Stimulated activated CD8-positive, alpha-beta memory T cell treated with anti-CD3 and anti-CD28 coated beads, Interleukin-7, amount 100 ng/mL, for 24 hours (primary cell): ENCODE data around the gene MIA.
"Not testable (repeated sequence)": the region's sequence is repeated elsewhere in the genome, so short reads cannot be mapped to it uniquely, and the experiment has no call there.

Experiments
- DNase-seq: peaks from one replicate; pipeline ENCODE4 v3.0.0-alpha.2; 2020; ENCODE audit warnings: low read depth

Gene MIA

GRCh38 chr19:40780582-40780981, 5.3 kb downstream of the MIA start:
- DNase-seq, result no peak

GRCh38 chr19:40781140-40781539, 5.8 kb downstream of the MIA start:
- no peak for DNase-seq

- no peak for DNase-seq
Observed at GRCh38 chr19:40783711-40784110, 8.4 kb downstream of the MIA start.

GRCh38 chr19:40784146-40784545, 8.8 kb downstream of the MIA start:
- not testable (repeated sequence) for DNase-seq

GRCh38 chr19:40785526-40785925, 10.2 kb downstream of the MIA start:
- DNase-seq, result no peak

GRCh38 chr19:40786060-40787037, 11.0 kb downstream of the MIA start:
- DNase-seq, result no peak

GRCh38 chr19:40791349-40791748, 16.0 kb downstream of the MIA start:
- no peak for DNase-seq

GRCh38 chr19:40791996-40792395, 16.7 kb downstream of the MIA start:
- DNase-seq, result no peak

GRCh38 chr19:40797166-40797962, 22.0 kb downstream of the MIA start:
- DNase-seq, result no peak

GRCh38 chr19:40797963-40798682, 22.8 kb downstream of the MIA start:
- DNase-seq, result no peak

- DNase-seq, result peak; percentile 100
Observed at GRCh38 chr19:40798683-40799557, 23.6 kb downstream of the MIA start, which contains the start of gene EGLN2. Gene EGLN2, plus strand, starts transcription at chr19:40799191. Its CDS starts 1,382 bp downstream, at chr19:40800573.

GRCh38 chr19:40799558-40800338, 24.4 kb downstream of the MIA start:
- no peak for DNase-seq

GRCh38 chr19:40800339-40800996, 25.1 kb downstream of the MIA start:
- no peak for DNase-seq

GRCh38 chr19:40800997-40801377, 25.7 kb downstream of the MIA start:
- no peak for DNase-seq

GRCh38 chr19:40801426-40802299, 26.3 kb downstream of the MIA start:
- DNase-seq, result no peak

GRCh38 chr19:40802300-40803169, 27.2 kb downstream of the MIA start:
- DNase-seq, result no peak

GRCh38 chr19:40803170-40803856, 28.0 kb downstream of the MIA start:
- DNase-seq, result no peak
